ENCODE measurements around the gene MAP3K4.

MAP3K4 gene

DNA sequence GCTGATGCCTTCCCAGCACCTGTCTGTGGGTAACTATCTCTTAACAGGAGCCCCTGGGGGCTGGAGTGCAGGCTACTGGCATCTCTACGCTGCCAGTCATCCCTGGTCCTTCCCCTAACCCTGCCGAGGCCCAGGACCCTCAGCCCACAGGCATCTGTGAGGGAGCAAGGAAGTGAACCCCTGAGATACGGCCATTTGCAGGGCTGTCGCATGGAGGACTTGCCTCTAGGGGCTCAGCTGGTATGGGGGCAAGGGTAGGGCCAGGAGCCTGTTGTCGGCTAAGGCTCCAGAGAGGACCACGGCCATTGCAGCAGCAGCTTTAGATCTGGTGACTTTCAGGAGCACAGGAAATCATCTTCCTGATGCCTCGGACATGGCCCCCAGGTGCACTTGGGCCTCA is 49.7 kb downstream of the MAP3K4 start:
- DNase-seq = no peak

- no peak for DNase-seq
Measured at GRCh38 chr6:161044335-161044734, 52.8 kb downstream of the MAP3K4 start.

GRCh38 chr6:161048641-161049040 is 57.1 kb downstream of the MAP3K4 start:
- DNase-seq = no peak

- DNase-seq = no peak
Measured at GRCh38 chr6:161050134-161050765, 58.7 kb downstream of the MAP3K4 start.

DNA sequence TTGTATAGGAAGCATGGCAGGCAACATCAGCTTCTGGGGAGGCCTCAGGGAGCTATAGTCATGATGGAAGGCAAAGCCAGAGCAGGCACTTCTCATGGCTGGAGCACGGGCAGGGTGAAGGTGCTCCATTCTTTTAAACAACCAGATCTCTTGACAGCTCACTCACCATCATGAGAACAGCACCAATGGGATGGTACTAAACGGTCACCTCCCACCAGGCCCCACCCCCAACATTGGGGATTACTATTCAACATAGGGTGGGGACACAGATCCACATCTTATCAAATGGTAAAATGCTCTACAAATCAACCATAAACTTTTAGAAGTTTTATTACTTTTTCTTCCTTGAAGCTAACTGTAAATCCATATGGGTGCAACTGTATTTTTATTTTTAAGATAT is 61.5 kb downstream of the MAP3K4 start:
- no peak for DNase-seq

DNA sequence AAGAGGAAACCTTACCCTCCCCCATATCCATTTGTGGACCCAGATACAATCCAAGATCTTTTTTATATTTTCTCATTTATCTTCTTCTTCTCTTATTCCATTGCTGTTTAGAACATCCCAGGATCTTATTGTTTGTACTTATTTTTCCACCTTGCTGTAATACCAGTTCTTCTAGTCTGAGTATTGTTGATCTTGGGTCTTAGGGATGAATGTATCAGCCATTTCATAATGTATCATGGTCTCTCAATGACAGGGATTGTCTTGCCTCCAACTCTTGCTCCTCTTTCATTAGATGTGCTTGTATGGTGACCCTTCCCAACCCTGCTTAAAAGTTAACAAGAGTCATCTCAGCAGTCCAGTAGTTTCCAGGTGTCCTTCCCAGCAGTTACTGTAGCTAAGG is 63.3 kb downstream of the MAP3K4 start:
- DNase-seq = no peak

GRCh38 chr6:161056451-161056850 is 64.9 kb downstream of the MAP3K4 start:
- no peak for DNase-seq

DNA sequence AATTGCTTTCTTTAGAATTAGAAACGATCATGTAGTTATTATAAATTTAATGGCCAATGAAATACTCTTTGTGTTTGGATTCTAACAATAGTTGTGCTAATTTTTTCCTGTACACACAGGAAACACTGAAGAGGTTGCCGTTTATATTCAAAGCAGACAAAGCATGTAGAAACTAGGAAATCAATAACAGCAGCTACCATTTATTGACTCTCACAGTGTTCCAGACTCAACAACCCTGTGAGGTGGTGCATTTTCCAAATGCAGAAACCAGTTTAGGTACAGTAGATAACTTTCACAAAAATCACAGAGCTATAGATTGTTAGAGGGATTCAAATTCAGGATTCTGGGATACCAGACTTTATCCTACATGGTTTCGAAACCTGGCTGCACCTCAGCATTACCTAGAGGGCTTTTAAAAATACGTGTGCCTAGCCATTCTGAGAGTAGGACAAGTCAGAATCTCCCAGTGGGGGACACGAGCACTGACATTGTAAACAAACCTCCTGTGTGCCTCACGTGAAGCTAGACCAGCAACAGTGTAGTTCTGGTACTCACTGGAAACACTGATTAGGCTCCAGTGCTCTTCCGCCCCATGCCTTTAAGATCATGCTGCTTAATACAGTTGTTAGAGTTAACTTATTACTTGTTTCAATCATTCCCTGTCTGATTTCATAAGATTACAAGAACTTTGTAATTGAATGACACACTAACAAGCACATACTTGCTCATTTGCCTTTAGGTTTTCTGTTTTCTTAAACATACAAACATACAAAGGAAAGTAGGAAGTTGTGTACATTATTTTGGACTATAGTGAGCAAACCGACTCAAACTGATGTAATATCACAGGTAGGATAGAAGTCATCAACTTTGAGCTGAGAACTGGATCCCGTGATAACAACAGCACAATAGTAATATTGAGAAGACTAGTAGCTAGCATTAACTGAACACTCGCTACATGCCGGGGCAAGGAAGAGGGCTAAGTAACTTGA is 65.8 kb downstream of the MAP3K4 start:
- no peak for DNase-seq

DNA sequence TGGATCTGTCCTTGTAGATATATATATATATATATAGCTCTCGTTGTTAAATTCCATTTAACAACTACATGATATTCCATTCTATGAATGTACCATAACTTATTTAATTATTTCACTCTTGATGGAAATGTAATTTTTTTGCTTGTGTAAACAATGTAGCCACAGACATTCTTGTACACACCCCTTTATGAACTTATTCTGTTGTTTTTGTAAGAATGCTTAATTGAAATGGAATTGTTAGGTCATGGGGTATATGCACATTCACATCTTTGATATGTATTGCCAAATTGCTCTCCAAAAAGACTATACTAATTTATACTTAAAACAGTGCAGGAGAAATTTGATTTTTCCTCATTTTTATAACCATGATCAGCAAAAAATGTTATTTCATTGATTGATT is 67.2 kb downstream of the MAP3K4 start:
- no peak for DNase-seq

DNA sequence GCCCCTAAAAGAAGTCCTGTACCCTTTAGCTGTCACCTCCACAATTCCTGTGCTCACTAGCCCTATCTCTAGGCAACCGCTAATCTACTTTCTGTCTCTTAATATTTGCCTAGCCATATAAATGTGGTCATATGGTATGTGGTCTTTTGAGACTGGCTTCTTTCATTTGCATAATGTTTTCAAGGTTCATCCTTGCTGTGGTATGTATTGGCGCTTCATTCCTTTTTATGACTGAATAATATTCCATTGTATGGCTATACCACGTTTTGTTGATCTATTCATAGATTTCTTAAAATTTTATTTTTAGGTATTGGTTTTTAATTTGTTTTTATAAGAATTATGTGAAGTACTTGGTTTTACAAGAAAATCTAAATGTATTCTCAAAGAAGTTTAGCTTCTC is 70.0 kb downstream of the MAP3K4 start:
- DNase-seq = no peak

GRCh38 chr6:161064915-161065314 is 73.3 kb downstream of the MAP3K4 start:
- DNase-seq = no peak

GRCh38 chr6:161066511-161066910 is 74.9 kb downstream of the MAP3K4 start:
- no peak for DNase-seq

DNA sequence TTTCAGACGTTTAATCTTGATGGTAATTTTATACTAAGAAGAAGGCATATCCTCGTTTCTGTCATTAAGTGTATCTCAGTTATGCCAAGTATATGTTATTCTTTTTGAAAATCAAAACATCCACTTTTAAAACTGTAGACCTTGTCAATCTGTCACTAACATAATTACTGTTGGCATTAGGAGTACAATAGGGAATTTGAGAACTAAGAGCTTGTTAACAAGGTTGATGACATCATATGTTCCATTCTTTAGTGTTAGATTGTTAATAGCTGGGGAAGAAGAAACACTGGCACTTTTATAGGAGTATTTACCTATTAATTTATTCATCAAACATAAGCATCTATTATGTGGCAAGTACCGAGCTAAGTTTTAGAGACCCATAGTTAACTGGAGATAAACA is 76.2 kb downstream of the MAP3K4 start:
- no peak for DNase-seq

DNA sequence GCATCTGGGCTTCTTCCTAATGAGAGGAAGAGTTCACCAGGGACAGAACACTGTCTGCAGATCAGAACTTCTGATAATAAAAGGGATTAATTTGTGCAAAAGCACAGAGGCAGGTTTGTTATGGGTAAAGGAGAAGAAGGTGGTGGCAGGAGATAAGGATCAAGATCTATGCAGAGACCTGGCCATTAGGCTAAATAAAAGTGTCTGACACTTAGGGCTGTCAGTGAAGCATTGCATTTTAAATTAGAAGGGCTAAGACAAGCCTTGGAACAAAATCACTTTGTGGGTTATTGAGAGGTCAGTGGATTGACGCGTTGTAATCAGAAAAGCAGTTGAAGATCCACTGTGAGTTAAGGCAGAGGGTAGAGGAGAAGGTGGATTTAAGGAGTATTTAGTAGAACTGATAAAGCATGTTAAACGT is 76.8 kb downstream of the MAP3K4 start:
- DNase-seq = no peak

- no peak for DNase-seq
Measured at GRCh38 chr6:161073930-161074329, 82.4 kb downstream of the MAP3K4 start.

DNA sequence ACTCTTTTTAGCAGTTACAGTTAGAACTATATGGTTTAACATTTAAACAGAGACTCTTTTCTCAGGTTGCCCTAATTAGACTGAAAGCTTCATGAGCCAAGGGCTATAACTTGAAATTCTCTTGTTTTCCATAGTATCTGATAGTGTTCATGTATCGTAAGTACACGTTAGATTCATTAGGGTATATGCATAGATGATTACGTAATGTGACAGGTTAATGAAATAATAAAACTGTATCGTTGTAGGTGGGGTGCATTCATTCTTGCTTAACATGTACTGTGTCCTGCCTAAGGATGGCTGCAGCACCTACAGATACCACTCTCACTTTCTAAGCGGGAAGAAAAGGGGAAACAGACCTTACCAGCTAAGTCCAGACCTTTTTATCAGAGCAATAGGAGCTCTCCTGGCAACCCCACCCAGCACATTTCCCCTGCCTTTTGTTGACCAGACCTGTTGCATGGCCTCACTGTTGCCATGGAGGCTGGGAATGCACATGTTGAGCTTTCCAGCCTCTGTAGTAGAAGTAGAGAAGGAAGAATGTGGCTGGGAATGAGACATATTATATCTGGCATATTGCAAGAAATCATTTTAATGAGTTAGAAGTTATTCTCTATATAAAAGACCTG is 83.0 kb downstream of the MAP3K4 start:
- no peak for DNase-seq

- DNase-seq = no peak
Measured at GRCh38 chr6:161076181-161076677, 84.7 kb downstream of the MAP3K4 start.

- DNase-seq = no peak
Measured at GRCh38 chr6:161079566-161080262, 88.1 kb downstream of the MAP3K4 start.

GRCh38 chr6:161080263-161080970 is 88.8 kb downstream of the MAP3K4 start:
- no peak for DNase-seq

GRCh38 chr6:161082215-161082614 is 90.6 kb downstream of the MAP3K4 start:
- no peak for DNase-seq

DNA sequence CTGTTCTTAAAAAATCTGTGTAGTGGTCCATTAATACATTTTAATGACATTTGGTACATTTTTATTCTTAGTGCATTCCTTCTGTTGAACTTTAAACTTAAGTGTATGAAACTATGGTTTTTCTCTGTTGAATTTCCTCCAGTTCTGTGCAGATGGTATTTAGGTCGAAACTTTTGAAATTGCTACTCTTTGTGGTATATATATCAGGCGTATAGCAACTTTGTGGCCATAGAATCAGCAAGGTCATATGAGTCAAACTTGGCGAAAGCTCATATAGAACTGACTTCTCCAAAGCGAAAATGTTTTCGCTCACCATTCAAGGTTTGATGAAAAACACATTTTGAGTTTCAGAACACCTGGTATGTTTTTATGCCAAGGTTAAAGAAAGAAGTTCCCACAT is 93.7 kb downstream of the MAP3K4 start:
- DNase-seq = no peak

- DNase-seq = no peak
Measured at GRCh38 chr6:161088676-161089328, 97.2 kb downstream of the MAP3K4 start.
